ENCODE data around the gene SYT7. TPM values are rescaled to one million over a fixed set of nuclear protein-coding genes. Genes with fewer than 3 reads are reported as not detected.

SYT7 gene
- total and polyA plus RNA-seq, 10 donors: 0.14 to 5.3 (median 2.3) TPM

Small RNAs within 50 kb of the gene (microRNA-seq; reads per million reads assigned to microRNA genes)
- 0 to 0.36 (median 0) reads per million in 3 donors for gene MIR4488

Small RNAs within 50 kb of the gene (small RNA-seq; reads per million reads assigned to genes)
- gene MIR4488: 0 reads per million in 4 donors

Other genes starting within 250 kb of the SYT7 start
- gene DDB1, start 248.0 kb downstream of the SYT7 start, total RNA-seq: 100 to 1,000 TPM; 118 to 157 (median 151) TPM
- gene DDB1, start 248.0 kb downstream of the SYT7 start, polyA plus RNA-seq: 10 to 100 TPM; 68.7 to 94.7 (median 83.4) TPM
- gene TKFC, start 247.8 kb downstream of the SYT7 start, total RNA-seq: 10 to 100 TPM; 33.1 to 61.5 (median 36.4) TPM
- 10 to 100 TPM; 30.6 to 45.3 (median 31.3) TPM for gene TKFC, start 247.8 kb downstream of the SYT7 start, polyA plus RNA-seq
- 100 to 1,000 TPM in 4 of 7 donors, 10 to 100 TPM in 3; 82.5 to 138 (median 126) TPM for gene CYB561A3, start 219.2 kb downstream of the SYT7 start, total RNA-seq
- 10 to 100 TPM; 62.1 to 79.6 (median 64.6) TPM for gene CYB561A3, start 219.2 kb downstream of the SYT7 start, polyA plus RNA-seq
- gene TMEM138, start 218.7 kb downstream of the SYT7 start, total RNA-seq: 10 to 100 TPM; 26.8 to 52.4 (median 39.0) TPM
- gene TMEM138, start 218.7 kb downstream of the SYT7 start, polyA plus RNA-seq: 10 to 100 TPM; 42.3 to 53.9 (median 49.2) TPM
- gene TMEM216, start 188.5 kb downstream of the SYT7 start, total RNA-seq: 10 to 100 TPM; 10.5 to 26.0 (median 17.1) TPM
- 10 to 100 TPM; 20.7 to 24.6 (median 20.7) TPM for gene TMEM216, start 188.5 kb downstream of the SYT7 start, polyA plus RNA-seq
- gene CPSF7, start 151.1 kb downstream of the SYT7 start, total RNA-seq: 10 to 100 TPM; 60.3 to 94.3 (median 85.5) TPM
- gene CPSF7, start 151.1 kb downstream of the SYT7 start, polyA plus RNA-seq: 10 to 100 TPM; 30.0 to 44.6 (median 35.3) TPM
- gene SDHAF2, start 151.0 kb downstream of the SYT7 start, total RNA-seq: 10 to 100 TPM; 39.8 to 74.2 (median 50.0) TPM
- 10 to 100 TPM; 50.4 to 73.0 (median 56.8) TPM for gene SDHAF2, start 151.0 kb downstream of the SYT7 start, polyA plus RNA-seq
- under 1 TPM in 3 of 7 donors, not detected in 4; 0.27 to 0.37 (median 0.35) TPM for gene LRRC10B, start 72.3 kb downstream of the SYT7 start, total RNA-seq
- under 1 TPM; 0.28 to 0.82 (median 0.32) TPM for gene LRRC10B, start 72.3 kb downstream of the SYT7 start, polyA plus RNA-seq
- gene DAGLA, start 99.3 kb upstream of the SYT7 start, total RNA-seq: 1 to 10 TPM; 2.0 to 5.0 (median 3.9) TPM
- gene DAGLA, start 99.3 kb upstream of the SYT7 start, polyA plus RNA-seq: 1 to 10 TPM in 1 of 3 donors, under 1 TPM in 2; 0.27 to 1.2 (median 0.35) TPM
- gene MYRF, start 171.6 kb upstream of the SYT7 start, total RNA-seq: 1 to 10 TPM in 1 of 7 donors, under 1 TPM in 6; 0.32 to 1.5 (median 0.79) TPM
- under 1 TPM; 0.15 to 0.50 (median 0.45) TPM for gene MYRF, start 171.6 kb upstream of the SYT7 start, polyA plus RNA-seq
- gene TMEM258, start 211.5 kb upstream of the SYT7 start, total RNA-seq: 10 to 100 TPM; 52.4 to 85.2 (median 62.0) TPM
- gene TMEM258, start 211.5 kb upstream of the SYT7 start, polyA plus RNA-seq: 100 to 1,000 TPM; 122 to 185 (median 125) TPM
- 10 to 100 TPM in 5 of 7 donors, 1 to 10 TPM in 2; 8.9 to 17.2 (median 14.8) TPM for gene FEN1, start 211.8 kb upstream of the SYT7 start, total RNA-seq
- 10 to 100 TPM in 2 of 3 donors, 1 to 10 TPM in 1; 7.3 to 16.7 (median 15.9) TPM for gene FEN1, start 211.8 kb upstream of the SYT7 start, polyA plus RNA-seq
- gene FADS1, start 235.9 kb upstream of the SYT7 start, total RNA-seq: 10 to 100 TPM in 6 of 7 donors, 1 to 10 TPM in 1; 8.6 to 25.6 (median 12.9) TPM
- 1 to 10 TPM; 2.2 to 6.7 (median 3.3) TPM for gene FADS1, start 235.9 kb upstream of the SYT7 start, polyA plus RNA-seq
- 10 to 100 TPM in 5 of 7 donors, 1 to 10 TPM in 2; 2.8 to 20.6 (median 11.1) TPM for gene FADS2, start 247.2 kb upstream of the SYT7 start, total RNA-seq
- 10 to 100 TPM in 2 of 3 donors, 1 to 10 TPM in 1; 5.5 to 16.8 (median 14.6) TPM for gene FADS2, start 247.2 kb upstream of the SYT7 start, polyA plus RNA-seq

Measured in spleen (tissue), 11 donors.